Right ventricle myocardium superior (tissue), 1 donor: Measurements from ENCODE around the gene MYADML2. TPM values are rescaled to one million over a fixed set of nuclear protein-coding genes. Genes with fewer than 3 reads are reported as not detected.

Experiments
- ATAC-seq: fragments of 200-7000 bp; cut with Tn5 transposase; one replicate; pipeline ENCODE4 v1.9.1; 2020; ENCODE audit warnings: mild to moderate bottlenecking; ENCODE audit not compliant: poor library complexity
- DNase-seq: peaks from one replicate; pipeline ENCODE4 v3.0.0-alpha.2; 2020
- intact Hi-C: fragments of 100-400 bp; cut with DNase I; formaldehyde crosslinking; loops from one replicate; pipeline ENCODE4 v1.11.2; 2022
- total RNA-seq: library from RNA; stranded (reverse); fragmentation: NEBNext Ultra II Directional; extraction: Animal tissue kit (Norgen Biotek cat#: 25700); gene quantifications from one replicate; pipeline ENCODE4 v1.2.1, GENCODE V29; 2021
- donor health status: DM: no; HTN: yes; CAD: no; lungs with severe emphysema.

Gene MYADML2
- total RNA-seq, 1 donor from 2014 or later, result 3.5 TPM

GRCh38 chr17:81930142-81931125 is 16.6 kb downstream of the MYADML2 start:
- intact Hi-C loops, result no loop called here
- ATAC-seq, result no peak
- no peak for DNase-seq

GRCh38 chr17:81929253-81930141 is 17.5 kb downstream of the MYADML2 start:
- intact Hi-C loops, result no loop called here
- ATAC-seq (no peak), DNase-seq (no peak)

GRCh38 chr17:81928544-81929252 is 18.3 kb downstream of the MYADML2 start:
- no peak for ATAC-seq
- intact Hi-C loops, result no loop called here
- DNase-seq, result no peak

- intact Hi-C loops, result no loop called here
- peak; percentile 78 for ATAC-seq
- peak; percentile 95 for DNase-seq
Measured at GRCh38 chr17:81927653-81928543, 19.1 kb downstream of the MYADML2 start, which contains the start of gene MAFG. MAFG (minus strand) TSS chr17:81927735; CDS start chr17:81923185, 4,550 bp downstream.

GRCh38 chr17:81927152-81927652 is 19.8 kb downstream of the MYADML2 start:
- ATAC-seq (no peak), DNase-seq (no peak)
- intact Hi-C loops, result no loop called here

- DNase-seq, result peak; percentile 89
- intact Hi-C loops, result no loop called here
- ATAC-seq, result peak; percentile 53
Measured at GRCh38 chr17:81926451-81927151, 20.4 kb downstream of the MYADML2 start.

- ATAC-seq (no peak), DNase-seq (no peak)
- intact Hi-C loops, result no loop called here
Measured at GRCh38 chr17:81925860-81926450, 21.1 kb downstream of the MYADML2 start.

- DNase-seq (no peak), ATAC-seq (no peak)
- intact Hi-C loops, result no loop called here
Measured at GRCh38 chr17:81924557-81925532, 22.2 kb downstream of the MYADML2 start.

GRCh38 chr17:81923302-81924260 is 23.5 kb downstream of the MYADML2 start:
- peak; percentile 89 for DNase-seq
- intact Hi-C loops, result no loop called here
- ATAC-seq, result peak; percentile 41

GRCh38 chr17:81922566-81923301 is 24.3 kb downstream of the MYADML2 start:
- intact Hi-C loops, result no loop called here
- ATAC-seq (no peak), DNase-seq (no peak)

GRCh38 chr17:81921996-81922565 is 25.0 kb downstream of the MYADML2 start:
- DNase-seq, result no peak

GRCh38 chr17:81921537-81921862 is 25.5 kb downstream of the MYADML2 start:
- ATAC-seq (no peak), DNase-seq (no peak)
- intact Hi-C loops, result no loop called here

More at GRCh38 chr17:81921996-81922565, 25.0 kb downstream of the MYADML2 start:
- no peak for ATAC-seq
- intact Hi-C loops, result no loop called here
